Immature natural killer cell (primary cell): ENCODE results near the gene PTDSS2. TPM values are rescaled to one million over a fixed set of nuclear protein-coding genes. Genes with fewer than 3 reads are reported as not detected.
A peak's percentile ranks its signal among the peaks of the same experiment; 100 is the strongest.
"Not testable (repeated sequence)": the region's sequence is repeated elsewhere in the genome, so short reads cannot be mapped to it uniquely, and the experiment has no call there.

Source experiments
- DNase-seq, 3 donors: peaks; one replicate each; pipeline ENCODE4 v3.0.0; 2022; ENCODE audit warnings: mixed read lengths in 1 of 3
- H3K27ac Mint-ChIP-seq, 6 donors: one replicate each; pipeline ENCODE4 v1.8.0; 2020; ENCODE audit warnings: mixed read lengths in 6 of 6, mild to moderate bottlenecking in 5 of 6, inconsistent platforms in 4 of 6, moderate library complexity in 3 of 6
- H3K27me3 Mint-ChIP-seq, 3 donors: one replicate each; pipeline ENCODE4 v1.8.0; 2020 to 2021; ENCODE audit warnings: low read depth in 3 of 3, mild to moderate bottlenecking in 3 of 3, mixed read lengths in 3 of 3, moderate library complexity in 3 of 3, inconsistent platforms in 1 of 3
- H3K36me3 Mint-ChIP-seq, 3 donors: one replicate each; pipeline ENCODE4 v1.8.0; 2020; ENCODE audit warnings: mixed read lengths in 3 of 3, inconsistent platforms in 2 of 3, mild to moderate bottlenecking in 2 of 3
- H3K4me1 Mint-ChIP-seq, 2 donors: one replicate each; pipeline ENCODE4 v1.8.0; 2020; ENCODE audit warnings: inconsistent platforms in 2 of 2, mild to moderate bottlenecking in 2 of 2, mixed read lengths in 2 of 2, moderate library complexity in 1 of 2
- H3K4me3 Mint-ChIP-seq, 5 donors: one replicate each; pipeline ENCODE4 v1.8.0; 2020; ENCODE audit warnings: mild to moderate bottlenecking in 5 of 5, mixed read lengths in 5 of 5, inconsistent platforms in 3 of 5, moderate library complexity in 3 of 5
- H3K9me3 Mint-ChIP-seq, 6 donors: one replicate each; pipeline ENCODE4 v1.8.0; 2020; ENCODE audit warnings: mild to moderate bottlenecking in 6 of 6, mixed read lengths in 6 of 6, inconsistent platforms in 4 of 6, moderate library complexity in 3 of 6
- polyA plus RNA-seq, 3 donors: library from polyadenylated mRNA; unstranded; fragments of 300-500 nt; fragmentation: Illumina TruSeq; gene quantifications; one replicate each; pipeline ENCODE4 v1.2.3, GENCODE V29; 2021

The PTDSS2 gene
- polyA plus RNA-seq, 3 donors from 2014 or later: 11.5 to 17.3 (median 16.1) TPM

- H3K4me1 Mint-ChIP-seq: peaks cover under 1 to 26% of the 10 kb centered on the region in 2 donors
- no peaks in the 10 kb centered on the region for H3K36me3 Mint-ChIP-seq
- H3K9me3 Mint-ChIP-seq: no peaks in the 10 kb centered on the region
- H3K27ac Mint-ChIP-seq: peak overlapping the region in 3 of 6 donors; percentile 64 to 76 (median 76)
- H3K4me3 Mint-ChIP-seq: no peak overlapping the region
- DNase-seq: no peak
- H3K27me3 Mint-ChIP-seq: peaks cover 7 to 8% (median 7%) of the 10 kb centered on the region in 3 donors
Observed at GRCh38 chr11:409008-409599, 41.0 kb upstream of the PTDSS2 start.

DNA sequence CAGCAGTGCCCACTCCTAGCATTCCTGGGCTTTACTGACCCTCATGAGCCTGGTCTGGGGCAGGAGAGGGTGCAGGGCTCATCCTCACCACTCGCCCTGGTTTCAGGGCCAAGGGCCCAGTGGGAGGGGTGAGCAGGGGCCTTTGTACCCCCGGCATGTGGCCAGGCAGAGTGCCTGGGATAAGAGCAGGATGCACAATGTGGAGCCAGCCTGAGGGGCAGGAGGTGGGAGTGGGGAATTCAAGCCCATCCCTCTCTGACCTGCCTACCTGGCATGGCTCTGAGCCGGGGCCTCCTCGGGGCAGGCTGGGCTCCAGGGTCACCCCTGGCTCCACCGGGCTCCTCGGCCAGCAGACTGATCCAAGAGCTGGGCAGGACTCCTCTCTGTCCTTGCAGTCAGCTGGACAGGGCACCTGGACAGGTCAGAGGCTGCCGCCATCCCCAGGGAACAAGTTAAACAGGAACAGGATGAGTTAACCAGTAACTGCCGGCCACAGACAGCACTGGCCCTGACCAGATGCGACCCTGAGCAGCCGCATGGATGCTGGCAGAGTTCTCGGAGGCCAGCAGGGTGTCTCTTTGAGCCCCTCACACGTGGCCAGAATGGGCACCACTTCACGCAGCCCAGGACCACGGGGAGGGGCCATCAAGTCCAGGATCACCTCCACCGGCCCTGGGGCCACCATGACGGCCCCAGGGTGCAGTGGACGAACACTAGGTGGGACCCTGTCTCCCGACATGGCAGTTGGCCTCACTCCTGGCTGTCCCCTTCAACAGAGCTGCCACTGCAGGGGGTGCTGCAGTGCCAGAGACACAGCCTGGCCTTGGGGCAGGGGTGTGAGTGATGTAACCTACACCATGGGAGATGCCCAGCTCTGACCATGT lies 40.2 kb upstream of the PTDSS2 start:
- no peaks in the 10 kb centered on the region for H3K9me3 Mint-ChIP-seq
- no peak for DNase-seq
- H3K27ac Mint-ChIP-seq: peak overlapping the region in 3 of 6 donors; percentile 12 to 76 (median 57)
- H3K4me3 Mint-ChIP-seq: peak overlapping the region in 1 of 5 donors; percentile 3
- peaks cover 7 to 31% of the 10 kb centered on the region in 2 donors for H3K4me1 Mint-ChIP-seq
- H3K27me3 Mint-ChIP-seq: peaks cover 7 to 11% (median 7%) of the 10 kb centered on the region in 3 donors
- peaks cover 0 to 5% (median 0%) of the 10 kb centered on the region in 3 donors for H3K36me3 Mint-ChIP-seq

DNA sequence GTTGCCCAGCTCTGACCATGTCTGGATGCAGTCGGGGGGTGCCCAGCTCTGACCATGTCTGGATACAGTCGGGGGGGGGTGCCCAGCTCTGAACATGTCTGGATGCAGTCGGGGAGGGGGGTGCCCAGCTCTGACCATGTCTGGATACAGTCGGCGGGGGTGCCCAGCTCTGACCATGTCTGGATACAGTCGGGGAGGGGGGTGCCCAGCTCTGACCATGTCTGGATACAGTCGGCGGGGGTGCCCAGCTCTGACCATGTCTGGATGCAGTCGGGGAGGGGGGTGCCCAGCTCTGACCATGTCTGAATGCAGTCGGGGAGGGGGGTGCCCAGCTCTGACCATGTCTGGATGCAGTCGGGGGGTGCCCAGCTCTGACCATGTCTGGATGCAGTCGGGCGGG lies 39.4 kb upstream of the PTDSS2 start:
- H3K27ac Mint-ChIP-seq, DNase-seq, H3K4me3 Mint-ChIP-seq, H3K9me3 Mint-ChIP-seq, H3K36me3 Mint-ChIP-seq: not testable (repeated sequence)
- peaks cover 7 to 16% (median 10%) of the 10 kb centered on the region in 3 donors for H3K27me3 Mint-ChIP-seq
- peaks cover 16 to 36% of the 10 kb centered on the region in 2 donors for H3K4me1 Mint-ChIP-seq

- H3K27me3 Mint-ChIP-seq: peaks cover 7 to 15% (median 10%) of the 10 kb centered on the region in 3 donors
- not testable (repeated sequence) for H3K27ac Mint-ChIP-seq, H3K9me3 Mint-ChIP-seq, H3K36me3 Mint-ChIP-seq, H3K4me3 Mint-ChIP-seq, DNase-seq
- H3K4me1 Mint-ChIP-seq: peaks cover 23 to 42% of the 10 kb centered on the region in 2 donors
Observed at GRCh38 chr11:411520-411919, 38.6 kb upstream of the PTDSS2 start.

DNA sequence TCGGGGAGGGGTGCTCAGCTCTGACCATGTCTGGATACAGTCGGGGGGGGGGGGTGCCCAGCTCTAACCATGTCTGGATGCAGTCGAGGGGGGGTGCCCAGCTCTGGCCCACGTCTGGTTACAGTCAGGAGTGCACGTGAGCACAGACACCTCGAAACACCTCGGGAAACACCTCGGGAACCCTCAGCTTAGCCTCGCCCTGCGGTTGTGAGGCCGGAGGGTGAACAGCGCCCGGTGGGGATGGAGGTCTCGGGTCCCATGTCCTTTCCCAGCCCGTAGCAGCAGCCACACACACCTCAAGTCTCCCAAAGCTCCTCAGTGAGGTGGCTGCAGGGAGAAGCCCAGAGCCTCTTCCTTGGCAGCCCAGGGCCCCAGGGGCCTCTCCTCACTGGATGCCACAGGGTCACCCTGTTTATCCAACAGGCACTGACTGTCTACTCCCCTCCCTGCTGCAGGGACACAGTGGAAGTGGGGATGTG lies 37.4 kb upstream of the PTDSS2 start:
- Mint-ChIP-seq H3K9me3 (no peaks in the 10 kb centered on the region), H3K27me3 (peaks cover under 1 to 12% (median 8%) of the 10 kb centered on the region in 3 donors), H3K27ac (peak overlapping the region in 5 of 6 donors; percentile 69 to 89 (median 76)), H3K36me3 (peaks cover 0 to 5% (median 0%) of the 10 kb centered on the region in 3 donors), H3K4me3 (peak overlapping the region; percentile 82 to 98 (median 91)), H3K4me1 (peaks cover 25 to 43% of the 10 kb centered on the region in 2 donors)
- no peak for DNase-seq

- H3K27ac Mint-ChIP-seq: peak overlapping the region; percentile 69 to 89 (median 76)
- peaks cover 27 to 44% of the 10 kb centered on the region in 2 donors for H3K4me1 Mint-ChIP-seq
- no peak for DNase-seq
- H3K36me3 Mint-ChIP-seq: peaks cover 0 to 5% (median 0%) of the 10 kb centered on the region in 3 donors
- no peaks in the 10 kb centered on the region for H3K9me3 Mint-ChIP-seq
- peaks cover 3 to 13% (median 8%) of the 10 kb centered on the region in 3 donors for H3K27me3 Mint-ChIP-seq
- H3K4me3 Mint-ChIP-seq: peak overlapping the region; percentile 82 to 98 (median 91)
Observed at GRCh38 chr11:413120-414081, 36.7 kb upstream of the PTDSS2 start.

DNA sequence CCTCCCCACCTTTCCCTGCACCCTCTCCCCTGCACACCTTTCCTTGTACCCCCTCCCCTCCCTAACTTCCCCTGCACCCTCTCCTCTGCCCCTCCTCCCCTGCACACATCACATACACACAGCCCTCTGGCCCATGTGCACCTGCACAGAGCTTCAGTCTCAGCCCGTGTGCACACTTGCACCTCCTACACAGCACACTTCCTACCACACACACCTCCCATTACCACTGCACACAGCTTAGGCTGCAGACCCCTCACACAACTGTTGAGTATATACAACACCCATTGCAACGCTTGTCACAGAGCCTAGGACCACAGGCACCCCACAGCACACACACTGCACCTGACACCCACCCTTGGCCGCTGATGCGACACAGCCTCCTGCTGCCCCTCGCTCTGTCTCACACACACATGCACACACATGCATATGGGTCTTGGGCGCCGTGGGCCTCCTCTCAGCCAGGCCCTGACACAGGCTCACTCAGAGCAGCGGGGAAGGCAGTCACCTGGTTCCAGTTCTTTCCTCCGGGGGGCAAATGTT lies 35.7 kb upstream of the PTDSS2 start:
- peak overlapping the region; percentile 88 to 98 (median 95) for H3K27ac Mint-ChIP-seq
- DNase-seq: no peak
- H3K9me3 Mint-ChIP-seq: no peaks in the 10 kb centered on the region
- peaks cover 27 to 42% of the 10 kb centered on the region in 2 donors for H3K4me1 Mint-ChIP-seq
- H3K36me3 Mint-ChIP-seq: peaks cover 0 to 5% (median 0%) of the 10 kb centered on the region in 3 donors
- peaks cover 4 to 13% (median 8%) of the 10 kb centered on the region in 3 donors for H3K27me3 Mint-ChIP-seq
- peak overlapping the region; percentile 98 to 100 (median 98) for H3K4me3 Mint-ChIP-seq

DNA sequence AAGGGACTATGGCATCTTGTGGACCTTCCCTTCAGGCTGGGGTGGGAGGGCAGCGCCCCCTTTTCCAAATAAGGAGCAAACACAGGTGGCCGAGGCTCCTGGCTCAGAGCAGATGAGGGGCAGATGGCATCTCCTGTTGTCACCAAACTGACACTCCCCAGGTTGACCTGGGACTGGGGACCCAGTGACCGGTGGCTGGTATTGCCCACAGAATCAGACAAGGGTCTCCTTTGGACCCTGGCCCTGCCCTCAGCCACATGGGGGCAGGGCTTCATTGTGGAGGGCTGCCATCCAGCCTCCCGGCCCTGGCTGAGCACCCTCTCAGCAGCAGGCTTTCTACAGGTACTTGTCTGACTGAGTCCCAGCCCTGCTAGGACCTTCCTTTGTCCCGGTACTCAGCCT lies 34.4 kb upstream of the PTDSS2 start:
- Mint-ChIP-seq H3K4me1 (peaks cover 27 to 38% of the 10 kb centered on the region in 2 donors), H3K27ac (peak overlapping the region; percentile 88 to 98 (median 95)), H3K9me3 (no peaks in the 10 kb centered on the region), H3K27me3 (peaks cover 4 to 11% (median 8%) of the 10 kb centered on the region in 3 donors), H3K4me3 (peak overlapping the region; percentile 98 to 100 (median 98)), H3K36me3 (peaks cover 0 to 5% (median 0%) of the 10 kb centered on the region in 3 donors)
- no peak for DNase-seq

DNA sequence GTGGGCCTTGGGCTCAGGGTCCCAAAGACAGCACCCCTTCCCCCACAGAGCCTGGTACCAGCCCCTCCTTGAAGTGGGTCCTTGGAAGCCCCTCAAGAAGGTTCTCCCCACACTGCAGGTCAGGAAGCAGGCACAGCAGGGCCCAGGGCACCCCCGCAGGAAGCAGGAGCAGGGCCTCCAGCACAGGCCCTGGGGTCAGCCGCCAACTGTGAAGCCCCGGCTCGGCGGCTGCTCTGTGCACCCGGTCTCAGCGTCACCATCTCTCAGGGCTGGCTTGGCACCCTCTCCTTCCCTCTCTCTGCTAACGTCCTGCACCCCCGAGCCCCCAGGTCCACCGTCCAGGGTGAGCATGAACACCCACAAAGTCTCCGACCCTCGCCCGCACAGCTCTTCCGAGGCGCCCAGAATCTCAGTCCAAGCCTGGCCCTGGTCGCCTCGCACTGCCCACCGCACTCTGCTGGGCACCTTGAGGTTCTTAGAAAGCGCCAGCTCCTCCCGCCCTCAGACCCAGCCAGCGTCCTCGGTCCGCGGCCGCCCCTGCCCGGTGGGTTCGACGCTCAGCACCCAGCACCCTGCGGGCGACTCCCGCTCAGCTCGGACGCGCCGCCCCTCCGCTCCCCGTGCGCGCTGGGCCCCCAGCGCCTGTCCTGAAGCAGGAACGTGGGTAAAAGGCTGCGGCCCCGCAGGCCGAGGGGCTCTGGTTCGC lies 33.9 kb upstream of the PTDSS2 start:
- peak in 1 of 3 donors; percentile 24 for DNase-seq
- peak overlapping the region; percentile 88 to 98 (median 95) for H3K27ac Mint-ChIP-seq
- H3K9me3 Mint-ChIP-seq: no peaks in the 10 kb centered on the region
- peaks cover 0 to 5% (median 0%) of the 10 kb centered on the region in 3 donors for H3K36me3 Mint-ChIP-seq
- H3K27me3 Mint-ChIP-seq: peaks cover 4 to 11% (median 8%) of the 10 kb centered on the region in 3 donors
- H3K4me1 Mint-ChIP-seq: peaks cover 27 to 38% of the 10 kb centered on the region in 2 donors
- H3K4me3 Mint-ChIP-seq: peak overlapping the region; percentile 98 to 100 (median 98)

GRCh38 chr11:416757-417621 lies 33.1 kb upstream of the PTDSS2 start:
- Mint-ChIP-seq H3K9me3 (no peaks in the 10 kb centered on the region), H3K36me3 (peaks cover 0 to 5% (median under 1%) of the 10 kb centered on the region in 3 donors), H3K27me3 (peaks cover 4 to 11% (median 8%) of the 10 kb centered on the region in 3 donors), H3K4me3 (peak overlapping the region; percentile 65 to 100 (median 98)), H3K27ac (peak overlapping the region in 5 of 6 donors; percentile 30 to 98 (median 80)), H3K4me1 (peaks cover 27 to 38% of the 10 kb centered on the region in 2 donors)
- DNase-seq: peak; percentile 57 to 65 (median 65)

GRCh38 chr11:417652-418342 lies 32.3 kb upstream of the PTDSS2 start:
- no peaks in the 10 kb centered on the region for H3K9me3 Mint-ChIP-seq
- peak overlapping the region; percentile 65 to 81 (median 79) for H3K4me3 Mint-ChIP-seq
- no peak for DNase-seq
- peaks cover 27 to 35% of the 10 kb centered on the region in 2 donors for H3K4me1 Mint-ChIP-seq
- peak overlapping the region; percentile 30 to 80 (median 64) for H3K27ac Mint-ChIP-seq
- peaks cover 0 to 5% (median 5%) of the 10 kb centered on the region in 3 donors for H3K36me3 Mint-ChIP-seq
- H3K27me3 Mint-ChIP-seq: peaks cover 4 to 11% (median 8%) of the 10 kb centered on the region in 3 donors
